ENCODE results near the gene NELFB. TPM values are rescaled to one million over a fixed set of nuclear protein-coding genes. Genes with fewer than 3 reads are reported as not detected.
A peak's percentile ranks its signal among the peaks of the same experiment; 100 is the strongest.

Gene NELFB
- total and polyA plus RNA-seq, 9 of the 15 experiments (the other 6 are each of a cell fraction or from before 2014, with no cell fraction given), result 0.24 to 84.0 (median 29.7) TPM

GRCh38 chr9:137276473-137277328 lies 21.6 kb downstream of the NELFB start (continued):
- no peak for TF ChIP-seq HINFP (tag; conservative IDR thresholded peaks at IDR 0.05; ENCODE audit: low read depth)
- no peak for TF ChIP-seq SMARCA5 (IDR thresholded peaks at IDR 0.05)
- TF ChIP-seq NUFIP1 (IDR thresholded peaks at IDR 0.05; ENCODE audit: partially characterized antibody), result no peak
- TF ChIP-seq PRMT5 (CRISPR knock-in tag; IDR thresholded peaks at IDR 0.05), result no peak
- TF ChIP-seq EP400 (IDR thresholded peaks at IDR 0.05), result peak; percentile 93
- TF ChIP-seq MTA2 (IDR thresholded peaks at IDR 0.05; ENCODE audit: low read depth), result no peak
- 0 out of 2 replicates have a peak, but pooled peaks have one; percentile 9 for TF ChIP-seq CBX1 (IDR thresholded peaks at IDR 0.05; ENCODE audit: low read depth)
- TF ChIP-seq, protein P1, sequence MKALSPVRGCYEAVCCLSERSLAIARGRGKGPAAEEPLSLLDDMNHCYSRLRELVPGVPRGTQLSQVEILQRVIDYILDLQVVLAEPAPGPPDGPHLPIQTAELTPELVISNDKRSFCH (CRISPR knock-in tag; IDR thresholded peaks at IDR 0.05), result no peak
- TF ChIP-seq, protein P1 (tag; IDR thresholded peaks at IDR 0.05), result no peak
- no peak for TF ChIP-seq POLR2B (IDR thresholded peaks at IDR 0.05; ENCODE audit: low read depth, partially characterized antibody)
- TF ChIP-seq BCL6 (CRISPR knock-in tag; IDR thresholded peaks at IDR 0.05), result no peak
- TF ChIP-seq CAMTA2 (CRISPR knock-in tag; conservative IDR thresholded peaks at IDR 0.05), result no peak
- no peak for TF ChIP-seq CBX2 (IDR thresholded peaks at IDR 0.05; ENCODE audit: insufficient read depth, low read length, poor library complexity, severe bottlenecking)
- no peak for TF ChIP-seq FIP1L1 (IDR thresholded peaks at IDR 0.05; ENCODE audit: low read depth, low read length, poor library complexity, severe bottlenecking)
- no peak for TF ChIP-seq YBX1 (IDR thresholded peaks at IDR 0.05)
- no peak for TF ChIP-seq TCF3 (CRISPR knock-in tag; IDR thresholded peaks at IDR 0.05)
- TF ChIP-seq, protein P2, sequence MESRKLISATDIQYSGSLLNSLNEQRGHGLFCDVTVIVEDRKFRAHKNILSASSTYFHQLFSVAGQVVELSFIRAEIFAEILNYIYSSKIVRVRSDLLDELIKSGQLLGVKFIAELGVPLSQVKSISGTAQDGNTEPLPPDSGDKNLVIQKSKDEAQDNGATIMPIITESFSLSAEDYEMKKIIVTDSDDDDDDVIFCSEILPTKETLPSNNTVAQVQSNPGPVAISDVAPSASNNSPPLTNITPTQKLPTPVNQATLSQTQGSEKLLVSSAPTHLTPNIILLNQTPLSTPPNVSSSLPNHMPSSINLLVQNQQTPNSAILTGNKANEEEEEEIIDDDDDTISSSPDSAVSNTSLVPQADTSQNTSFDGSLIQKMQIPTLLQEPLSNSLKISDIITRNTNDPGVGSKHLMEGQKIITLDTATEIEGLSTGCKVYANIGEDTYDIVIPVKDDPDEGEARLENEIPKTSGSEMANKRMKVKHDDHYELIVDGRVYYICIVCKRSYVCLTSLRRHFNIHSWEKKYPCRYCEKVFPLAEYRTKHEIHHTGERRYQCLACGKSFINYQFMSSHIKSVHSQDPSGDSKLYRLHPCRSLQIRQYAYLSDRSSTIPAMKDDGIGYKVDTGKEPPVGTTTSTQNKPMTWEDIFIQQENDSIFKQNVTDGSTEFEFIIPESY (CRISPR knock-in tag; IDR thresholded peaks at IDR 0.05), result no peak
- TF ChIP-seq XRCC5 (IDR thresholded peaks at IDR 0.05; ENCODE audit: low read depth, low read length), result peak; percentile 82
- no peak for TF ChIP-seq KLF16 (IDR thresholded peaks at IDR 0.05)
- no peak for TF ChIP-seq ILF3 (IDR thresholded peaks at IDR 0.05; ENCODE audit: borderline replicate concordance)
- TF ChIP-seq SUPT5H (IDR thresholded peaks at IDR 0.05), result no peak
